HepG2 (cell line): ENCODE measurements around the gene AKAP10. TPM values are rescaled to one million over a fixed set of nuclear protein-coding genes. Genes with fewer than 3 reads are reported as not detected.

Source experiments
- ATAC-seq: fragments of 200-7000 bp; cut with Tn5 transposase; 3 replicates; pipeline ENCODE4 v1.9.1; 2020; ENCODE audit warnings: mild to moderate bottlenecking, moderate library complexity
- Bru-seq: library from RNA; stranded (reverse); fragments of 400-500 nt; gene quantifications from one replicate; lab custom pipeline; 2021; lab: Mats Ljungman, UMichigan
- BruChase-seq, 2 experiments: library from RNA; stranded (reverse); fragments of 400-500 nt; gene quantifications; one replicate each; lab custom pipeline; 2021; lab: Mats Ljungman, UMichigan
- BruUV-seq: library from RNA; stranded (reverse); fragments of 400-500 nt; replicated peaks from 2 replicates; lab custom pipeline; 2021; lab: Mats Ljungman, UMichigan
- CTCF ChIA-PET: fragments of 300-600 bp; formaldehyde crosslinking; extraction: SDS; loops from one replicate; lab custom pipeline; 2021; ENCODE audit warnings: low total read pairs, inconsistent platforms, low intra/inter-chr PET ratio; lab: Yijun Ruan, JAX
- POLR2A ChIA-PET: fragments of 350-600 bp; sonication (Branson Sonifier 250); formaldehyde crosslinking; loops from one replicate; lab custom pipeline; 2020; ENCODE audit warnings: antibody characterized with exemption, inconsistent platforms; lab: Yijun Ruan, JAX
- DNase-seq: peaks from one replicate; pipeline ENCODE4 v3.0.0-alpha.2; 2015; ENCODE audit warnings: low spot score
- FAIRE-seq: peaks from 3 replicates; lab custom pipeline; 2011; peaks lifted over from hg19 to GRCh38; lab: Jason Lieb, UNC
- H2AFZ ChIP-seq: one replicate; pipeline ENCODE4 v1.6.1; 2011; ENCODE audit warnings: low read length, inconsistent platforms
- H3K27ac ChIP-seq: fragments of 300-600 bp; 3 replicates; pipeline ENCODE4 v1.8.0; 2011; ENCODE audit warnings: mixed run types, mild to moderate bottlenecking, mixed read lengths, low read length, inconsistent platforms; ENCODE audit not compliant: insufficient read depth; ENCODE audit errors: extremely low read length
- H3K27me3 ChIP-seq, 2 experiments: fragments of 200-600 bp in 1 of 2; 2 replicates in 1 of 2; 3 replicates in 1 of 2; pipeline versions ENCODE4 v1.6.0 to v1.8.0; 2011; ENCODE audit warnings: low read length in 2 of 2, mild to moderate bottlenecking in 2 of 2, moderate library complexity in 2 of 2, inconsistent platforms in 1 of 2; ENCODE audit not compliant: insufficient read depth in 2 of 2, control insufficient read depth in 1 of 2
- H3K36me3 ChIP-seq, 2 experiments: fragments of 200-600 bp in 1 of 2; replicated peaks in 1 of 2; 2 replicates in 1 of 2; 3 replicates in 1 of 2; pipeline versions ENCODE4 v1.5.1 to v1.8.0; 2011; ENCODE audit warnings: low read length in 2 of 2, inconsistent platforms in 1 of 2; ENCODE audit not compliant: insufficient read depth in 2 of 2, control insufficient read depth in 1 of 2
- H3K4me1 ChIP-seq: 2 replicates; pipeline ENCODE4 v1.5.1; 2012; ENCODE audit warnings: low read length, inconsistent platforms; ENCODE audit not compliant: insufficient read depth
- H3K4me2 ChIP-seq: 2 replicates; pipeline ENCODE4 v1.6.0; 2011; ENCODE audit warnings: low read depth, low read length, inconsistent platforms
- H3K4me3 ChIP-seq, 3 experiments: fragments of 200-600 bp in 1 of 3; sonication (generic), shearing (Covaris generic) in 1 of 3; replicated peaks in 1 of 3; 2 replicates each; pipeline ENCODE4 v1.5.1; 2011 to 2016; ENCODE audit warnings: low read length in 3 of 3, inconsistent platforms in 2 of 3, low read depth in 2 of 3, mild to moderate bottlenecking in 2 of 3, control low read depth in 1 of 3, mixed read lengths in 1 of 3; ENCODE audit not compliant: insufficient read depth in 1 of 3
- H3K79me2 ChIP-seq: one replicate; pipeline ENCODE4 v1.6.1; 2011; ENCODE audit warnings: low read length, inconsistent platforms; ENCODE audit not compliant: insufficient read depth
- H3K9ac ChIP-seq: 2 replicates; pipeline ENCODE4 v1.6.0; 2011; ENCODE audit warnings: mild to moderate bottlenecking, low read depth, low read length, inconsistent platforms; ENCODE audit not compliant: insufficient read depth
- H3K9me3 ChIP-seq: 2 replicates; pipeline ENCODE4 v1.5.1; 2012; ENCODE audit warnings: mild to moderate bottlenecking, low read length
- H4K20me1 ChIP-seq: 2 replicates; pipeline ENCODE4 v1.6.0; 2011; ENCODE audit warnings: inconsistent platforms, mild to moderate bottlenecking, low read length, moderate library complexity; ENCODE audit not compliant: insufficient read depth
- ELF1 ChIP-seq: sonication (generic); formaldehyde crosslinking; IDR thresholded peaks from 2 replicates; pipeline ENCODE4 v1.4.0; 2020; ENCODE audit warnings: missing genetic modification reagents
- HMGA1 ChIP-seq: sonication (generic); formaldehyde crosslinking; conservative IDR thresholded peaks from 2 replicates; pipeline ENCODE4 v1.4.0; 2020; ENCODE audit warnings: missing genetic modification reagents
- JDP2 ChIP-seq: sonication (generic); formaldehyde crosslinking; IDR thresholded peaks from 2 replicates; pipeline ENCODE4 v1.8.1; 2022; ENCODE audit warnings: missing genetic modification reagents, borderline replicate concordance
- SAP130 ChIP-seq: IDR thresholded peaks from 2 replicates; pipeline ENCODE4 v1.6.1; 2016; ENCODE audit warnings: low read depth
- TEAD3 ChIP-seq: optimal IDR thresholded peaks from 2 replicates; pipeline ENCODE3; 2016; ENCODE audit warnings: borderline replicate concordance
- YEATS2 ChIP-seq: sonication (generic); formaldehyde crosslinking; IDR thresholded peaks from 2 replicates; pipeline ENCODE4 v1.4.0; 2020; ENCODE audit warnings: missing genetic modification reagents, borderline replicate concordance
- ZNF484 ChIP-seq: sonication (generic); formaldehyde crosslinking; IDR thresholded peaks from 2 replicates; pipeline ENCODE4 v1.5.1; 2020; ENCODE audit warnings: mild to moderate bottlenecking, low read depth, missing genetic modification reagents, borderline replicate concordance
- WGBS: methylation state at CpG from one replicate; pipeline ENCODE4 v1.1.6; 2017; ENCODE audit warnings: low lambda C conversion rate; 5-methylcytosine and 5-hydroxymethylcytosine counted together
- in situ Hi-C: cut with HindIII; loops from 2 replicates; pipeline ENCODE4 v1.10.0; 2017; ENCODE audit warnings: low pct_unique_long_range_greater_than_20kb; ENCODE audit not compliant: extremely low pct_ligation_motif_present
- intact Hi-C: fragments of 100-400 bp; cut with micrococcal nuclease; formaldehyde crosslinking; loops from one replicate; pipeline ENCODE4 v1.10.0; 2022; ENCODE audit not compliant: unreplicated experiment
- long read RNA-seq, 2 experiments: library from RNA in 1 of 2; library from polyadenylated mRNA in 1 of 2; stranded (forward) in 1 of 2; unstranded in 1 of 2; transcript quantifications; one replicate each; pipeline ENCODE4 v2.0.0, GENCODE V29; 2019 to 2022
- polyA minus RNA-seq, 3 experiments: library from RNA; depleted of rRNA, polyadenylated mRNA; stranded (reverse); fragments of >200 nt; gene quantifications; 2 replicates each; pipeline ENCODE4 v1.2.3, GENCODE V29; 2011; ENCODE audit warnings: low replicate concordance in 1 of 3
- polyA plus RNA-seq, 8 experiments: library from polyadenylated mRNA; depleted of rRNA in 3 of 8; stranded (reverse) in 7 of 8; unstranded in 1 of 8; fragments of >200 nt; fragmentation: Illumina TruSeq in 4 of 8; extraction: Trizol in 4 of 8; gene quantifications; 2 replicates each; pipeline versions ENCODE4 v1.2.1 to v1.2.3, GENCODE V29; 2011 to 2016; ENCODE audit warnings: low read depth in 4 of 8, missing spikeins in 1 of 8, mixed read lengths in 1 of 8; ENCODE audit not compliant: insufficient read depth in 1 of 8
- total RNA-seq, 5 experiments: library from RNA; depleted of rRNA; stranded (reverse); fragments of >200 nt; fragmentation: Illumina TruSeq; extraction: Trizol; gene quantifications; 2 replicates each; pipeline ENCODE4 v1.2.3, GENCODE V29; 2016; ENCODE audit warnings: low read depth in 1 of 5
- TF ChIP-seq, protein P1 (sequence below): sonication (generic); formaldehyde crosslinking; IDR thresholded peaks from 2 replicates; pipeline ENCODE4 v1.5.0; 2020; ENCODE audit warnings: missing genetic modification reagents, mild to moderate bottlenecking, borderline replicate concordance
- TF ChIP-seq, protein P2 (sequence below): sonication (generic); formaldehyde crosslinking; IDR thresholded peaks from 2 replicates; pipeline ENCODE4 v1.4.0; 2020; ENCODE audit warnings: mild to moderate bottlenecking, missing genetic modification reagents
- TF ChIP-seq, protein P3 (sequence below): sonication (generic); formaldehyde crosslinking; IDR thresholded peaks from 2 replicates; pipeline ENCODE4 v1.4.0; 2020; ENCODE audit warnings: missing genetic modification reagents

Gene AKAP10, protein sequence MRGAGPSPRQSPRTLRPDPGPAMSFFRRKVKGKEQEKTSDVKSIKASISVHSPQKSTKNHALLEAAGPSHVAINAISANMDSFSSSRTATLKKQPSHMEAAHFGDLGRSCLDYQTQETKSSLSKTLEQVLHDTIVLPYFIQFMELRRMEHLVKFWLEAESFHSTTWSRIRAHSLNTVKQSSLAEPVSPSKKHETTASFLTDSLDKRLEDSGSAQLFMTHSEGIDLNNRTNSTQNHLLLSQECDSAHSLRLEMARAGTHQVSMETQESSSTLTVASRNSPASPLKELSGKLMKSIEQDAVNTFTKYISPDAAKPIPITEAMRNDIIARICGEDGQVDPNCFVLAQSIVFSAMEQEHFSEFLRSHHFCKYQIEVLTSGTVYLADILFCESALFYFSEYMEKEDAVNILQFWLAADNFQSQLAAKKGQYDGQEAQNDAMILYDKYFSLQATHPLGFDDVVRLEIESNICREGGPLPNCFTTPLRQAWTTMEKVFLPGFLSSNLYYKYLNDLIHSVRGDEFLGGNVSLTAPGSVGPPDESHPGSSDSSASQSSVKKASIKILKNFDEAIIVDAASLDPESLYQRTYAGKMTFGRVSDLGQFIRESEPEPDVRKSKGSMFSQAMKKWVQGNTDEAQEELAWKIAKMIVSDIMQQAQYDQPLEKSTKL
- total RNA-seq (2016; rRNA removed; fragmentation: Illumina TruSeq; extraction: Trizol) (17.4 and 17.6 TPM in 2 replicates), polyA plus RNA-seq (2011; rRNA removed) (17.9 and 21.7 TPM in 2 replicates), polyA minus RNA-seq (2011; rRNA and poly(A)+ RNA removed; ENCODE audit: low replicate concordance) (24.1 and 55.5 TPM in 2 replicates), Bru-seq, nascent RNA (percentile 75 among the genes with signal in this experiment), BruChase-seq, experiment 1, labeled RNA remaining after a 6-hour chase (percentile 72 among the genes with signal in this experiment), BruChase-seq, experiment 2, labeled RNA remaining after a 2-hour chase (percentile 75 among the genes with signal in this experiment)
- total RNA-seq (2016; cell fraction: cytosol; rRNA removed; fragmentation: Illumina TruSeq; extraction: Trizol; ENCODE audit: low read depth): 12.5 and 13.3 TPM in 2 replicates
- 16.4 and 16.6 TPM in 2 replicates for total RNA-seq (2016; cell fraction: insoluble cytoplasmic fraction; rRNA removed; fragmentation: Illumina TruSeq; extraction: Trizol)
- total RNA-seq (2016; cell fraction: membrane; rRNA removed; fragmentation: Illumina TruSeq; extraction: Trizol): 11.1 and 12.6 TPM in 2 replicates
- 16.3 and 23.4 TPM in 2 replicates for total RNA-seq (2016; cell fraction: nucleus; rRNA removed; fragmentation: Illumina TruSeq; extraction: Trizol)
- polyA plus RNA-seq (2011; cell fraction: cytosol; rRNA removed): 7.2 and 10.1 TPM in 2 replicates
- 15.4 and 16.5 TPM in 2 replicates for polyA plus RNA-seq (2011; cell fraction: nucleus; rRNA removed)
- polyA plus RNA-seq (2012): 11.1 TPM in 2 replicates
- 0.67 and 0.76 TPM in 2 replicates for polyA plus RNA-seq (2016; cell fraction: cytosol; fragmentation: Illumina TruSeq; extraction: Trizol; ENCODE audit: low read depth)
- polyA plus RNA-seq (2016; cell fraction: insoluble cytoplasmic fraction; fragmentation: Illumina TruSeq; extraction: Trizol; ENCODE audit: low read depth): 12.2 and 12.9 TPM in 2 replicates
- 2.9 and 3.1 TPM in 2 replicates for polyA plus RNA-seq (2016; cell fraction: membrane; fragmentation: Illumina TruSeq; extraction: Trizol; ENCODE audit: low read depth)
- 19.8 and 23.6 TPM in 2 replicates for polyA plus RNA-seq (2016; cell fraction: nucleus; fragmentation: Illumina TruSeq; extraction: Trizol; ENCODE audit: insufficient read depth, low read depth)
- polyA minus RNA-seq (2011; cell fraction: cytosol; rRNA and poly(A)+ RNA removed): 12.3 and 16.3 TPM in 2 replicates
- 44.9 and 47.9 TPM in 2 replicates for polyA minus RNA-seq (2011; cell fraction: nucleus; rRNA and poly(A)+ RNA removed)
- long read RNA-seq, experiment 1, full-length matches to known transcripts: 1 of 4 reads
- long read RNA-seq, experiment 1, partial matches to known transcripts: 2 of 4 reads
- long read RNA-seq, experiment 1, other reads (novel, unspliced or antisense): 1 of 4 reads
- long read RNA-seq, experiment 2, full-length matches to known transcripts: 5 of 23 reads
- long read RNA-seq, experiment 2, partial matches to known transcripts: 3 of 23 reads
- long read RNA-seq, experiment 2, other reads (novel, unspliced or antisense): 15 of 23 reads

DNA sequence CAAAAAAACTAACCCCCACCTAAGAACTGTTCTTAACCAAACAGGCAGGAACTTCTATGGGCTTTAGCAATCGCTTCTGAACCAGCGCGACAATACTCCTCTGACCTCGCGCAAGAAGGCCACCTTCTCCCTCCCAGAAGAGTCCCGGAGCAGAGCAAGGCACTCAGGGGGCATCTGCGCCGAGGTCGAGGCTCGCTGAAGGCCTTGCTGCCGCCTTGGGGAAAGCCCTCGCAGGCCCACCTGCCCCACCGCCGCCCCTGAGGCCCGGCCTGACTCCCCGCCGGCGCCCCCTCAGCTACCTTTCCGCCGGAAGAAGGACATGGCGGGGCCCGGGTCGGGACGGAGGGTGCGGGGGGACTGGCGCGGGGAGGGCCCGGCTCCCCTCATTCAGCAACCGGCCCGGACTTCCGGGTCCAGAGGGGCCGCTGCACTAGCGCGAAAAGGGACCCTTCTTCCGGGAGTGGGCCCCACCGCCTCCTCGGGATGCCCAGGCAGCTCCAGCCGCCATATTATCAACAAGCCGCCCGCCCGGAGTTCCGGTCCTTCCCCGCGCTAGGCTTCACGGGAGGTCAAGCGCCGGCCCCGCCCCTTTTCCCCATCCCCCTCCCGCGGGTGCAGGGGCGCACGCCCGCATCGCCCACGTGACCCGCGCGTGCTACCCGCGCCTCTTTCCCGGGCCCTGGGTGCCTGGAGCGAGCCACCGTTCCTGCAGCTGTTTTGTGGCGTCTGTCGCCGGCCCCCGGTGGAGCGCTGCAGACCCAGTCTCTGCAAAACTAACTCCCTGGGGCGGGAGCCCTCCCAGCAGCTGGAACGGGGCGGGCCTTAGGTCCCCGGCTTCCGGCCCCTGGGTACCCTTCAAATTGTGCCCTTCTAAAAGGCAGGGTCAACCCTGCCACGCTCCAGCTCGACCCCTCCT, at the start of gene AKAP10:
Gene AKAP10, minus strand, starts transcription at position 536 of the 916 bp plus-strand sequence. Its CDS starts 149 bp downstream, at position 387.
- FAIRE-seq: no peak
- peak within 1 kb of the TSS; percentile 30 for H2AFZ ChIP-seq
- peak within 1 kb of the TSS; percentile 87 for H3K27ac ChIP-seq
- no peaks in the 10 kb centered on the region; the same call in 1 of the 2 replicates for H4K20me1 ChIP-seq
- H3K27me3 ChIP-seq: no peaks in the 10 kb centered on the region; a peak in 1 of 5 replicates
- in situ Hi-C loops (loop anchor here (25.0 kb wide), 1 partner anchor 335 kb away; no protein-coding TSS in a partner anchor), intact Hi-C loops (no loop called here)
- ATAC-seq: peak; percentile 94
- POLR2A ChIA-PET: interaction anchor here (0.8 to 1.9 kb wide), 6 partner anchors 9 to 439 kb away, joined by 3 to 12 read pairs (median 4); no protein-coding TSS in a partner anchor
- DNase-seq: peak; percentile 76
- H3K4me2 ChIP-seq: peak within 1 kb of the TSS; percentile 76
- no TSS peak for BruUV-seq
- 12% methylated on average over 15 of the region's 75 CpGs for WGBS
- CTCF ChIA-PET: no interaction called here
- H3K4me1 ChIP-seq: peaks cover 28% of the 10 kb centered on the region
- H3K36me3 ChIP-seq: no peaks in the 10 kb centered on the region; a peak in 4 of 5 replicates
- H3K9ac ChIP-seq: peak within 1 kb of the TSS; percentile 97
- H3K79me2 ChIP-seq: peaks cover 45% of the 10 kb centered on the region
- peak within 1 kb of the TSS; percentile 83 to 89 (median 84) for H3K4me3 ChIP-seq
- no peaks in the 10 kb centered on the region for H3K9me3 ChIP-seq
- TF ChIP-seq, protein P1, sequence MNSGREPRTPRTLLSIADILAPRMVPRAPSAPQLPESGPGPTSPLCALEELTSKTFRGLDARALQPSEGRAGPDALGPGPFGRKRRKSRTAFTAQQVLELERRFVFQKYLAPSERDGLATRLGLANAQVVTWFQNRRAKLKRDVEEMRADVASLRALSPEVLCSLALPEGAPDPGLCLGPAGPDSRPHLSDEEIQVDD (CRISPR knock-in tag): peak; percentile 72; the same call in 1 of the 2 replicates
- TF ChIP-seq, protein P2, sequence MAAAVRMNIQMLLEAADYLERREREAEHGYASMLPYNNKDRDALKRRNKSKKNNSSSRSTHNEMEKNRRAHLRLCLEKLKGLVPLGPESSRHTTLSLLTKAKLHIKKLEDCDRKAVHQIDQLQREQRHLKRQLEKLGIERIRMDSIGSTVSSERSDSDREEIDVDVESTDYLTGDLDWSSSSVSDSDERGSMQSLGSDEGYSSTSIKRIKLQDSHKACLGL (CRISPR knock-in tag): peak; percentile 94
- TF ChIP-seq HMGA1 (CRISPR knock-in tag) (no peak), YEATS2 (peak; percentile 78), ZNF484 (CRISPR knock-in tag) (no peak), TEAD3 (CRISPR knock-in tag) (peak; percentile 53), JDP2 (CRISPR knock-in tag) (no peak), SAP130 (peak; percentile 78; the same call in 1 of the 2 replicates), ELF1 (CRISPR knock-in tag) (peak; percentile 84)
- TF ChIP-seq, protein P3, sequence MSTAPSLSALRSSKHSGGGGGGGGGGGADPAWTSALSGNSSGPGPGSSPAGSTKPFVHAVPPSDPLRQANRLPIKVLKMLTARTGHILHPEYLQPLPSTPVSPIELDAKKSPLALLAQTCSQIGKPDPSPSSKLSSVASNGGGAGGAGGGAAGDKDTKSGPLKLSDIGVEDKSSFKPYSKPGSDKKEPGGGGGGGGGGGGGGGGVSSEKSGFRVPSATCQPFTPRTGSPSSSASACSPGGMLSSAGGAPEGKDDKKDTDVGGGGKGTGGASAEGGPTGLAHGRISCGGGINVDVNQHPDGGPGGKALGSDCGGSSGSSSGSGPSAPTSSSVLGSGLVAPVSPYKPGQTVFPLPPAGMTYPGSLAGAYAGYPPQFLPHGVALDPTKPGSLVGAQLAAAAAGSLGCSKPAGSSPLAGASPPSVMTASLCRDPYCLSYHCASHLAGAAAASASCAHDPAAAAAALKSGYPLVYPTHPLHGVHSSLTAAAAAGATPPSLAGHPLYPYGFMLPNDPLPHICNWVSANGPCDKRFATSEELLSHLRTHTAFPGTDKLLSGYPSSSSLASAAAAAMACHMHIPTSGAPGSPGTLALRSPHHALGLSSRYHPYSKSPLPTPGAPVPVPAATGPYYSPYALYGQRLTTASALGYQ (CRISPR knock-in tag): peak; percentile 80
